GM21717 (cell line): ENCODE measurements around the gene CDKAL1.

ENCODE experiments used
- ATAC-seq: cut with Tn5 transposase; IDR thresholded peaks from one replicate; pipeline ENCODE4 v1.9.1; 2021; ENCODE audit warnings: mild to moderate bottlenecking, moderate library complexity; ENCODE audit not compliant: unreplicated experiment

The CDKAL1 gene

GRCh38 chr6:21151119-21151518 lies 616.9 kb downstream of the CDKAL1 start:
- no peak for ATAC-seq

GRCh38 chr6:21151530-21151929 lies 617.3 kb downstream of the CDKAL1 start:
- ATAC-seq: no peak

GRCh38 chr6:21157186-21157929 lies 623.1 kb downstream of the CDKAL1 start:
- ATAC-seq: peak; percentile 86

DNA sequence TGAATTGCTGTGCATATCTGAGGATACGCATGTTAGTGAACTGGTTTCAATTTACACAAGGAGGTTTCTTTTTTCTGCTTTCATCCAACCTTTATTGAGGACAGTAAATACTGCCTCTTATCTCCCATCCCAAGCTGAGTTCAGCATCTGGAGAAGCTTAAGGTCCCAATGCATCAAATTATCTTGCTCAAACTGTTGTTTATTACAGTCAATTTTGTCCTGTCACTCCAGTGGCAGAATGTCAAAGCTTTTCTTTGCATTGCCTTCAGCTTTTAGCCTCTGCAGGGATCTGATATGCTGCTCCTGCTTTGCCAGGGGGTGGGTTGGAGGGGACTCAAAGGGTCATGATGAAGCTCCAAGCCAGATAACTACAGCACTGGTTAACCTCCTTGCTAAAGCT lies 623.9 kb downstream of the CDKAL1 start:
- ATAC-seq: no peak

GRCh38 chr6:21158873-21159272 lies 624.6 kb downstream of the CDKAL1 start:
- no peak for ATAC-seq

GRCh38 chr6:21159465-21159864 lies 625.2 kb downstream of the CDKAL1 start:
- ATAC-seq: no peak

DNA sequence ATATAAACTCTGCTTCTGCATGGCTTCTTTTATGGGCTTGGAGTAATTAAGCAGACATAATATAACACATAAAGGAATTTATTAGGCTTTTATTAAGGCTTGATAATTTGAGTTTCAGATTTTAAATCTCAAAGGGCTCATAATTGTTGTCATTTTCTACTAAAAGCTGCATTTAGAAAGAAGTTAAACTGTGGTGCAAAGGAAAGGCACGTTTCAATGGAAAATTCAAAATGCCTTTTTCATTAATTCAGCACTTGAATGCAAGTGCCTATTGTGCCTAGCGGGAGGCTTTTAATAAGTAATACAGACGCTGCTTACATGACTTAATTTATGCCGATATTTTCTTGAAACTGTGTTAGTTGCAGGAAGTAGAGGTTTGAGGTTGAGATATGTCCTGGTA lies 627.5 kb downstream of the CDKAL1 start:
- ATAC-seq: no peak

DNA sequence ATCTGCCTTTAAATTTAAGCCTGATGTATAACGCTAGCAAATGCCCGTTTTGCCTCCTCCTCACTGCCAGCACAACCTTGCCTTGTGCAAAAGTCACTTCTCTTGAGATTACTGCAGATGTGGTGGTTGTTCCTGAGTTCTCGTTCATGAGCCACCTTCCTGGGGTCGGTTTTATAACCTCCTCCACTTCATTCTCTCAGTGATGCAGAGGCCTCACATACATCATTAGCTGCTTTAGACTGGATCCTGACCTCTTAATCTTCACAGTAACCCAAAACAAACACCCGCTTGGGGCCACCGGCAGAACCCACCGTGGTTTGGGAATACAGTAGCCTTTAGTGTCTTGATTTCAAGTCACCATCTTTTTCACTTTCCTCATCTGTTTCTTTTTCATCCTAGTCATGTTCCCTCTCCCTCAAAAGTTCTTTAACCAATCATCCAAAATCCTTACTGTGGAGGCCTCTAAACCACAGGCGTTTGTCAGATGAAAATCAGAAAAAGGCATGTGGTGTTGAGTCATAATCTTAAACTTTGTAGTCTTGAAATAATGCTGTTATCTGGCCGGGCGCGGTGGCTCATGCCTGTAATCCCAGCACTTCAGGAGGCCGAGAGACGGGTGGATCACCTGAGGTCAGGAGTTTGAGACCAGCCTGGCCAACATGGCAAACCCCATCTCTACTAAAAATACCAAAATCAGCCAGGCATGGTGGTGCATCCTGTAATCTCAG lies 629.0 kb downstream of the CDKAL1 start:
- ATAC-seq: no peak

GRCh38 chr6:21163838-21164180 lies 629.6 kb downstream of the CDKAL1 start:
- ATAC-seq: no peak

GRCh38 chr6:21164768-21165326 lies 630.6 kb downstream of the CDKAL1 start:
- ATAC-seq: peak; percentile 78

DNA sequence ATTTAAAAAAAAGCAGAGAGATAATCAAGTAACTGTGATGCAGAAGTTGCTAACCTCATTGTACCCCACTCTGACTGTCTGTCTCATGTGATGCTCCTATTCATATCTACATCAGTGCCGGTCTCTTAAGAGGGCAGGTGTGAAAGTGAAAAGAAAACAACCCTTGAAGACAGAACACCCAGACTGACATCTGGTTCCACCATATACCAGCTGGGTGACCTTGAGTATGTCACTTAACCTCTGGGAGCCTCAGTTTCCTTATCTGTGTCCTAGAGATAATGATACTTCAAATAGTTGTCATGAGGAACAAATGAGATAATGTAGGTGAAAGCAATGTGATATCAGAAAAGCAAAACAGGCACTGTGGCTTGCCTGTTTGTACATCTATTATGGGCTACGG lies 632.5 kb downstream of the CDKAL1 start:
- peak; percentile 48 for ATAC-seq

DNA sequence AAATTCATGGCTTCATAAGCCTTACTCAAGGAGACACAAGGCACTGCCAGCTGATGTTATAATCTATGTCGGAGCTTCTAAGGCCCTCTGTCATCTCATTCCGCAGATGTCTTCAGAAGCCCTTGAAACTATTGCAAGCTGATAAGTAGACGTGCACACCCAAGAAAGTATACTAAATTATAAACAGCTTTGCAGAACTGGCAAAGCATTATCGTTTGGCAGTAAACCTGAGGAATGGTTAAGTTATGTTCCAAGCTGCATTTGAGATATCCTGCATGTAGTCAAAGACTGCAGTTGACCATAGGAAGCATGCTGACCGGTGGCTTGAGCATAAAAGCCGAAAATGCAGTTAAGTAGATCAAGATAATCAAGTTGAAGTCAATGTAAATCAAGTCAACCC lies 633.5 kb downstream of the CDKAL1 start:
- no peak for ATAC-seq

DNA sequence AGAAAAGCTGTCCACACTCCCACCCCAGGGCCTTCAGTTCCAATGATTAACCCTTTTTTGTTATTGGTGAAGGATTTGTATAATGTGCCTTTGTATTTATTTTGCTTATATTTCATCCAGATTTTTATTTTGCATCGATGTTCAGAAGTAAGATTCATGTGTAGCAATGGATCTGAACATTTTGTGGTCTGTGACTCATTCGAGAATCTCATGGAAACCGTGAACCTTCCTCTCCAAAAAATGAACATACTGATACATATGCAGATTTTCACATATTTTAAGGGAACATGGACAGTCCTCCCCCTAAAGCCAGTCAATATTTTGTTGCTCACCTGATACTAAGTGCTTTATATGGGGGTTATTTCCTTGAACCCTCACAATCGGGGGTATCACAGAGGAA lies 637.5 kb downstream of the CDKAL1 start:
- no peak for ATAC-seq

GRCh38 chr6:21173031-21173430 lies 638.8 kb downstream of the CDKAL1 start:
- ATAC-seq: no peak

GRCh38 chr6:21173678-21174077 lies 639.4 kb downstream of the CDKAL1 start:
- ATAC-seq: no peak

GRCh38 chr6:21176197-21176596 lies 641.9 kb downstream of the CDKAL1 start:
- ATAC-seq: no peak

- ATAC-seq: peak; percentile 60
Observed at GRCh38 chr6:21180155-21180554, 645.9 kb downstream of the CDKAL1 start.

DNA sequence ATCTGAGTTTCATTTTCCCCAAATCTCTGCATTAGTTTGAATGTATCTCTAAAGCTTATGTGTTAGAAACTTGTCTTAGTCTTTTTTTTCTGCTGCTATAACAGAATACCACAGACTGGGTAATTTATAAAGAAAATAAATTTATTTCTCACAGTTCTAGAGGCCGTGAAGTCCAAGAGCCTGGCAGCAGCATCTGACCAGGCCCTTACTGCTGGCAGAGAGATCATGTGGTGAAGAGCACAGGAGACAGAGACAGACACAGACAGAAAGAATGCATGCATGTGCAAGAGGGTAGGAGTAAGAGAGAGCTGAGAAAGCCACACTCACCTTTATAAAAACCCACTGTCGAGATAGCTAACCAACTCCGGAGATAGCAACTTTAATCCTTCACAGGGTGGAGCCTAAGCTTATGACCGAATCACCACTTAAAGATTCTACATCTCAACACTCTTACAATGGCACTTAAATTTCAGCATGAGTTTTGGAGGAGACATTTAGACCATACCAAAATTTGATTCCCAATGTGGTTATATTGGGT lies 646.6 kb downstream of the CDKAL1 start:
- no peak for ATAC-seq

DNA sequence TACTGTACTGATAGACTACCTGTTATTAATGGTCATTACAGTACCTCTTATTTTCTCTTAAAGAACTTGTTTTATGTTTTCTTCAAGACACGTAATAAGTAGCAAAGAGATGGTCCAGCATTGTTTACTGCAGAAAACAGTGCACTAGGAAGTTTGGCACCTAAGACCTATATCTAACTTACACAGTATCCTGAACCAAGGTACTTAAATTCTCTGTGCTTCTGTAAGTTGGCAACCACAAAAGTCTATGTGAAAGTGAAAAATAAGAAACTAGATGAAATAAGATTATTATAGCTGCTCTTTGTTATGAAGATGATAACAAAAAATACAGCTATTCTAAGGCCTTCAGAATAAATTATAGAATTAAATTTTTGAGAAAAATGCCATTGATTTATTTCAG lies 647.6 kb downstream of the CDKAL1 start:
- peak; percentile 72 for ATAC-seq

DNA sequence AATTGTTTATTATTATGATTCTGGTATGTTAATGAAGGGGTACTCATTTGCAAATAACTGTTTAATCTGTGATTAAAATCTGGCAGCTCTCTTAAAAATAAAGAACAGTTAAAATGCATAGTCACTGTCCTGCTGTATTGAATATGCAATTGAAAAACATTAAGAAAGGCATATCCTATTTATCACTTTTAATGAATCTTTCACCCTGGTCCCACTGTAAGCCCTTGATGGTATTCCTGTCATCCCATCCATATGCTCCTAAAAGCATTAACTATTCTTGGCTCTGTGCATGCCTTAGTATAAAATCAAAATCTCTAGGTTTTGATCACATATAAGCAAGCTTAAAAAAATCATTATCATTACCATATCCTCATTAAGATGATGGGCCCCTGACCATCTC lies 648.3 kb downstream of the CDKAL1 start:
- ATAC-seq: no peak

DNA sequence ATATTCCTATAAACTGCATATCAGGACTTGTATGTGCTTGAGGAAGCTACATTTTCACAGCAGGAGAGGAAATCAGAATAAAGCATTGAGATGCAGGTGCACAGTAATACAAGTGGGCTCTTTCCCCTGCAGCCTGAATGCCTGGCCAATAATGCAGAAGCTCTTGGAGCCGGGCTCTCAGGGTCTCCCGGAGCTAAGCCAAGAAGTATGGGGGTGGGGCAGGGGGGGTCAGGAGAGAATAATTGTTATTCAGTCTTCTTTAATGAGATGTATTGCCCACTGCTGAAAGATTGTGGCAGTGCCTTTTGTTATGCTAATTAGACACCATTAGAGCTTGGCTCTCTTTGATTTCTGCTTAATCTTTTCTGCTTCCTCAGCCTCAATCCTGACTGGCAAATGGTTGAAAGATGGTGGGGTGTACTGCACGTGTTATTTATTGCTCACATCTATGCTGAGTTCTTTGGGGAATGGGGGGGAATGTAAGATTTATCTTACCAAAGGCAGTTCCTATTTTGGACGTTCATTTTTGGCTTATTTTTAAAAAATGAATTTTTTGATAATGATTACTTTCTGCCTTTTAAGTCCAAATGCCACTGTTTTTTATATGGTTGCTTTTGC lies 651.7 kb downstream of the CDKAL1 start:
- no peak for ATAC-seq
